Measurements from ENCODE around the gene PCK1.

DNA sequence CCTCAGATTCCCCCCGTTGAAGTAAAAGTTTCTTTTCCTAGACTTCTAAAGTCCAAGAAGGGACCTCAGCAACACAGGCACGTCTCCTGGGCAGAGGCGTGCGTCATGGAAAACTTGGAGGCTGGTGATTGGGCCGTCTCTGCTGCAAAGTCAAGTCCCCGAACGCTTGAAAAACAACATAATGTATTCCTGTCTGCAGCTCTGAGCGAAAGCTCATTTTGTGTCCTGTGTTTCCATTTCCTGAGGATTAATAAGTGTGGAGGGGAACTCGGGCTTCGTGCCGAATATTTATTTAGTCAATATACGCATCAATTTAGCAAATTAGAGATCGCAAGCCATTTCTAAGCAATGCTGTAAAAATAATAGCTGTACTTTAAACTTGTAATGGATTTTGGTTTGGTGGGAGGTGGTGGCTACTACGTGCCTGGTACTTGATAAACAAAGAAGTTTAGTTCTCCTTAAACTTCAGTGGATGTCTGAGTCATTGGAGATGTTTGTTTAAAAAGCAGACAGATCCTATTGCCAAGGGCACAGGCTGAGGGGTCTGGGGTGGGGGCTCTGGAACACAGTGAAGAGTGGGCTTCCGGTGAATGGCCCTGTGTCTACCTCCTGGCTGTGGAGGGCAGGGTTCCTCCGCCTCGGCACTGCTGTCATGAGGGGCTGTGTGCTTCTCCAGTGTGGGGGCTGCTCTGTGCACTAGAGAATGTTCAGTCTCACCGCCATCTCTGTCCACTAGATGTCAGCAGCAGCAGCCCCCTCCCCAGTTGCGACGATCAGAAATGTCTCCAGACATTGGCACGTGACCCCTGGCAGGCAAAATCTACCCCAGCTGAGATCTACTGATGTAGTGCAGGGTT is 21.8 kb downstream of the PCK1 start:
- TF ChIP-seq, protein P1, sequence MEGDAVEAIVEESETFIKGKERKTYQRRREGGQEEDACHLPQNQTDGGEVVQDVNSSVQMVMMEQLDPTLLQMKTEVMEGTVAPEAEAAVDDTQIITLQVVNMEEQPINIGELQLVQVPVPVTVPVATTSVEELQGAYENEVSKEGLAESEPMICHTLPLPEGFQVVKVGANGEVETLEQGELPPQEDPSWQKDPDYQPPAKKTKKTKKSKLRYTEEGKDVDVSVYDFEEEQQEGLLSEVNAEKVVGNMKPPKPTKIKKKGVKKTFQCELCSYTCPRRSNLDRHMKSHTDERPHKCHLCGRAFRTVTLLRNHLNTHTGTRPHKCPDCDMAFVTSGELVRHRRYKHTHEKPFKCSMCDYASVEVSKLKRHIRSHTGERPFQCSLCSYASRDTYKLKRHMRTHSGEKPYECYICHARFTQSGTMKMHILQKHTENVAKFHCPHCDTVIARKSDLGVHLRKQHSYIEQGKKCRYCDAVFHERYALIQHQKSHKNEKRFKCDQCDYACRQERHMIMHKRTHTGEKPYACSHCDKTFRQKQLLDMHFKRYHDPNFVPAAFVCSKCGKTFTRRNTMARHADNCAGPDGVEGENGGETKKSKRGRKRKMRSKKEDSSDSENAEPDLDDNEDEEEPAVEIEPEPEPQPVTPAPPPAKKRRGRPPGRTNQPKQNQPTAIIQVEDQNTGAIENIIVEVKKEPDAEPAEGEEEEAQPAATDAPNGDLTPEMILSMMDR (IDR thresholded peaks at IDR 0.05), result peak; percentile 69
- no peak for TF ChIP-seq ZFX (IDR thresholded peaks at IDR 0.05; ENCODE audit: borderline replicate concordance)
